PC-3 (cell line): ENCODE results near the gene KCNQ1OT1.

ENCODE experiments used
- CTCF ChIP-seq: fragments of 300-600 bp; sonication (generic); conservative IDR thresholded peaks from 2 replicates; pipeline ENCODE4 v1.5.1; 2017; ENCODE audit warnings: antibody characterized with exemption, low read depth, mild to moderate bottlenecking, low read length
- EZH2 ChIP-seq: fragments of 300-600 bp; sonication (generic); IDR thresholded peaks from one replicate; pipeline ENCODE4 v1.6.1; 2017; ENCODE audit warnings: antibody characterized with exemption, mild to moderate bottlenecking, low read length; ENCODE audit not compliant: unreplicated experiment

- no peak for TF ChIP-seq CTCF
- no peak for TF ChIP-seq EZH2
These were observed 4.5 kb downstream of the KCNQ1OT1 start for GRCh38 chr11:2694995-2695939.
